ENCODE results near the gene ATP5F1E. TPM values are rescaled to one million over a fixed set of nuclear protein-coding genes. Genes with fewer than 3 reads are reported as not detected.
"Not testable (repeated sequence)": the region's sequence is repeated elsewhere in the genome, so short reads cannot be mapped to it uniquely, and the experiment has no call there.

The ATP5F1E gene
- total and polyA plus RNA-seq, 7 donors: 57.1 to 88.5 (median 72.1) TPM

- intact Hi-C loops (cut with DNase I): loop anchor here (5.0 kb wide), 4 partner anchors 48 to 92 kb away; partner anchors contain the start of gene ATP5F1E (in 1 of the 2)
- no peaks in the 10 kb centered on the region for H3K27me3 ChIP-seq (ENCODE audit: insufficient read depth in 3 of 3, low read length in 2 of 3)
- 63 to 78% (median 65%) methylated on average over 6 of the region's 6 CpGs for WGBS, 3 donors
- DNase-seq (no peak), ATAC-seq (no peak)
- peaks cover 35% of the 10 kb centered on the region for H3K4me1 ChIP-seq
- H3K27ac ChIP-seq: no peak overlapping the region
- TF ChIP-seq CTCF (IDR thresholded peaks at IDR 0.05): no peak
- H3K36me3 ChIP-seq (ENCODE audit: insufficient read depth in 1 of 2, low read depth in 1 of 2): peaks cover 5 to 40% of the 10 kb centered on the region in 2 donors
- no peak overlapping the region for H3K4me3 ChIP-seq
- no peaks in the 10 kb centered on the region for H3K9me3 ChIP-seq
Measured at GRCh38 chr20:58984691-58985090, 47.4 kb downstream of the ATP5F1E start.

GRCh38 chr20:58983115-58983468 is 49.0 kb downstream of the ATP5F1E start:
- intact Hi-C loops (cut with DNase I): loop anchor here (5.0 kb wide), 4 partner anchors 49 to 91 kb away; partner anchors contain the start of gene ATP5F1E (in 1 of the 2)
- H3K36me3 ChIP-seq (ENCODE audit: insufficient read depth in 1 of 2, low read depth in 1 of 2): peaks cover 3 to 24% of the 10 kb centered on the region in 2 donors
- H3K4me1 ChIP-seq: peaks cover 35% of the 10 kb centered on the region
- not testable (repeated sequence) for ATAC-seq; H3K9me3 ChIP-seq; H3K27me3 ChIP-seq (ENCODE audit: insufficient read depth in 3 of 3, low read length in 2 of 3); DNase-seq
- WGBS, 3 donors: 89 to 91% (median 90%) methylated on average over 8 to 12 of the region's 12 CpGs
- peak overlapping the region; percentile 70 for H3K4me3 ChIP-seq
- H3K27ac ChIP-seq: peak overlapping the region; percentile 93

DNA sequence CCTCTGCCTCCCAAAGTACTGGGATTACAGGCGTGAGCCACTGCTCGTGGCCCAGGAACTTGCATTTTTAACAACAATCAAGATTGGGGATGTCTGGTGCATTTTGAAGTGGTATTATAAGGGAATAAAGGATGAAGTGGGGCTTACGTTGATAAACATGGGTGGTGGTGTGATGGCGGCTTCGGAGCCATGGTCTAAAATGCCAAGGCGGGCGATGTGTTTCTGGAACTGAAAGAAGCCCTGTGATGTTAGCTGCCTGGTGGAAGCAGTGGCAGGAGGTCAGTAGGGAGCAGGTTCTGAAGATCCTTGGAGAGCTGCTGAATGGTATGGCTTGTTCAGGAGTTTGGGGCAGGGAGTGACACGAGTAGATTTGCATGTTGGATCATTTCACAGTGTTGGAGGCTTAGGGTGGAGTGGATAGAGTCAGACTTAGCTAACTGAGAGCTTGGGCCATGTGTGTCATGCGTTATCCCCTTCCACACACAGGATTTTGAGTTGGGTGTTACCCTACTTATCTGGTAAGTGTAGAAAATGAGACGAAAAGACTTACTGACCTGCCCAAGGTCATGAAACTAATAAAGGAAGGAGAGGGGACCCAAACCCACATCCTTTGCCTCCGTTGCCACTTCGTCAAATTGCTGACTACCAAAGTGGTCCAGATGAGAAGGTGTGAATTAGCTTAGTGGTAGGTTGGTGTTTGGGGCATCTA is 49.6 kb downstream of the ATP5F1E start:
- intact Hi-C loops (cut with DNase I): loop anchor here (5.0 kb wide), 4 partner anchors 50 to 90 kb away; partner anchors contain the start of gene ATP5F1E (in 1 of the 2)
- H3K27me3 ChIP-seq (ENCODE audit: insufficient read depth in 3 of 3, low read length in 2 of 3): no peaks in the 10 kb centered on the region
- no peak for DNase-seq
- H3K4me3 ChIP-seq: peak overlapping the region; percentile 70
- no peaks in the 10 kb centered on the region for H3K9me3 ChIP-seq
- peaks cover 3 to 19% of the 10 kb centered on the region in 2 donors for H3K36me3 ChIP-seq (ENCODE audit: insufficient read depth in 1 of 2, low read depth in 1 of 2)
- 82 to 88% (median 87%) methylated on average over 12 of the region's 12 CpGs for WGBS, 3 donors
- H3K4me1 ChIP-seq: peaks cover 35% of the 10 kb centered on the region
- no peak for TF ChIP-seq CTCF (IDR thresholded peaks at IDR 0.05)
- peak overlapping the region; percentile 93 for H3K27ac ChIP-seq
- no peak for ATAC-seq

- DNase-seq: no peak
Measured at GRCh38 chr20:58981628-58982364, 50.3 kb downstream of the ATP5F1E start.

More at GRCh38 chr20:58981628-58982364, 50.3 kb downstream of the ATP5F1E start:
- peaks cover 0 to 11% of the 10 kb centered on the region in 2 donors for H3K36me3 ChIP-seq (ENCODE audit: insufficient read depth in 1 of 2, low read depth in 1 of 2)
- H3K27ac ChIP-seq: peak overlapping the region; percentile 93
- no peaks in the 10 kb centered on the region for H3K9me3 ChIP-seq
- no peaks in the 10 kb centered on the region for H3K27me3 ChIP-seq (ENCODE audit: insufficient read depth in 3 of 3, low read length in 2 of 3)
- H3K4me3 ChIP-seq: peak overlapping the region; percentile 70
- ATAC-seq: peak in 1 of 4 donors; percentile 23
- H3K4me1 ChIP-seq: peaks cover 35% of the 10 kb centered on the region
- intact Hi-C loops (cut with DNase I): loop anchor here (5.0 kb wide), 4 partner anchors 51 to 89 kb away; partner anchors contain the start of gene ATP5F1E (in 1 of the 2)
- no peak for TF ChIP-seq CTCF (IDR thresholded peaks at IDR 0.05)
- 13 to 23% (median 15%) methylated on average over 23 to 29 of the region's 29 CpGs for WGBS, 3 donors

All from psoas muscle (tissue), 8 donors.